DOHH2 (cell line): ENCODE data around the gene INSIG2.

ENCODE experiments used
- H3F3A ChIP-seq: fragments of 200-600 bp; sonication (generic), shearing (Covaris generic); 2 replicates; pipeline ENCODE4 v1.6.0; 2016; ENCODE audit warnings: antibody characterized with exemption, mild to moderate bottlenecking; ENCODE audit not compliant: control insufficient read depth, insufficient read depth
- H3K27ac ChIP-seq: fragments of 200-600 bp; sonication (generic); 2 replicates; pipeline ENCODE4 v1.5.1; 2014; ENCODE audit warnings: low read depth, mild to moderate bottlenecking, low read length, moderate library complexity
- H3K27me3 ChIP-seq: fragments of 200-600 bp; sonication (generic); 2 replicates; pipeline ENCODE4 v1.6.1; 2014; ENCODE audit warnings: mild to moderate bottlenecking, low read length, mixed read lengths; ENCODE audit not compliant: control insufficient read depth
- H3K36me3 ChIP-seq: fragments of 200-600 bp; sonication (generic); 2 replicates; pipeline ENCODE4 v1.6.1; 2014; ENCODE audit warnings: mild to moderate bottlenecking, low read length, moderate library complexity, mixed read lengths; ENCODE audit not compliant: control insufficient read depth
- H3K4me1 ChIP-seq: fragments of 200-600 bp; sonication (generic); 2 replicates; pipeline ENCODE4 v1.6.1; 2014; ENCODE audit warnings: mild to moderate bottlenecking, low read length, mixed read lengths; ENCODE audit not compliant: control insufficient read depth
- H3K4me2 ChIP-seq: fragments of 200-600 bp; sonication (generic); 2 replicates; pipeline ENCODE4 v1.6.0; 2014; ENCODE audit warnings: mild to moderate bottlenecking, low read length, moderate library complexity
- H3K4me3 ChIP-seq: fragments of 200-600 bp; sonication (generic); 2 replicates; pipeline ENCODE4 v1.5.1; 2014; ENCODE audit warnings: mild to moderate bottlenecking, low read length, mixed read lengths
- H3K79me2 ChIP-seq: fragments of 200-600 bp; sonication (generic); 2 replicates; pipeline ENCODE4 v1.6.1; 2014; ENCODE audit warnings: mild to moderate bottlenecking, low read length, mixed read lengths; ENCODE audit not compliant: control insufficient read depth
- H3K9me2 ChIP-seq: fragments of 200-600 bp; sonication (generic); replicated peaks from 2 replicates; pipeline ENCODE4 v1.6.1; 2014; ENCODE audit warnings: mild to moderate bottlenecking, low read length, mixed read lengths; ENCODE audit not compliant: control insufficient read depth
- H3K9me3 ChIP-seq: fragments of 200-600 bp; sonication (generic); 2 replicates; pipeline ENCODE4 v1.6.1; 2014; ENCODE audit warnings: antibody characterized with exemption, low read length, mixed read lengths; ENCODE audit not compliant: control insufficient read depth, insufficient read depth
- H4K20me1 ChIP-seq: fragments of 200-600 bp; sonication (generic); 2 replicates; pipeline ENCODE4 v1.6.0; 2014; ENCODE audit warnings: low read depth, mild to moderate bottlenecking, antibody characterized with exemption, low read length, moderate library complexity; ENCODE audit not compliant: control insufficient read depth, insufficient read depth
- CTCF ChIP-seq: fragments of 200-600 bp; sonication (generic); IDR thresholded peaks from one replicate; pipeline ENCODE4 v1.5.1; 2014; ENCODE audit warnings: antibody characterized with exemption, mild to moderate bottlenecking, low read depth, low read length; ENCODE audit not compliant: poor library complexity, severe bottlenecking
- EZH2phosphoT487 ChIP-seq: fragments of 200-600 bp; sonication (generic); IDR thresholded peaks from 2 replicates; pipeline ENCODE4 v1.6.1; 2017; ENCODE audit warnings: borderline replicate concordance, mild to moderate bottlenecking, antibody characterized with exemption, low read length, moderate library complexity, mixed read lengths

INSIG2 gene

GRCh38 chr2:118051826-118052358 lies 36.4 kb upstream of the INSIG2 start:
- H3K4me2 ChIP-seq, result no peak overlapping the region
- H3F3A ChIP-seq, result peaks cover 17% of the 10 kb centered on the region
- H3K36me3 ChIP-seq, result no peaks in the 10 kb centered on the region
- H4K20me1 ChIP-seq, result no peaks in the 10 kb centered on the region
- H3K9me3 ChIP-seq, result no peaks in the 10 kb centered on the region
- no peaks in the 10 kb centered on the region for H3K27me3 ChIP-seq
- no peak overlapping the region for H3K4me3 ChIP-seq
- H3K4me1 ChIP-seq, result peaks cover 73% of the 10 kb centered on the region
- no peaks in the 10 kb centered on the region for H3K9me2 ChIP-seq
- H3K27ac ChIP-seq, result no peak overlapping the region
- TF ChIP-seq EZH2phosphoT487 (no peak), CTCF (no peak)
- no peaks in the 10 kb centered on the region for H3K79me2 ChIP-seq

- no peak overlapping the region for H3K4me2 ChIP-seq
- H3K36me3 ChIP-seq, result no peaks in the 10 kb centered on the region
- H3K4me1 ChIP-seq, result peaks cover 73% of the 10 kb centered on the region
- no peaks in the 10 kb centered on the region for H3K9me2 ChIP-seq
- H3F3A ChIP-seq, result peaks cover 17% of the 10 kb centered on the region
- no peak for TF ChIP-seq EZH2phosphoT487
- no peaks in the 10 kb centered on the region for H3K9me3 ChIP-seq
- H3K27me3 ChIP-seq, result no peaks in the 10 kb centered on the region
- H3K4me3 ChIP-seq, result no peak overlapping the region
- no peaks in the 10 kb centered on the region for H3K79me2 ChIP-seq
- H4K20me1 ChIP-seq, result no peaks in the 10 kb centered on the region
- H3K27ac ChIP-seq, result no peak overlapping the region
Observed at GRCh38 chr2:118052474-118052873, 35.8 kb upstream of the INSIG2 start.

GRCh38 chr2:118053681-118054080 lies 34.6 kb upstream of the INSIG2 start:
- TF ChIP-seq CTCF (no peak), EZH2phosphoT487 (no peak)
- H3K4me1 ChIP-seq, result peaks cover 72% of the 10 kb centered on the region
- no peaks in the 10 kb centered on the region for H3K79me2 ChIP-seq
- H3K9me3 ChIP-seq, result no peaks in the 10 kb centered on the region
- H3K27me3 ChIP-seq, result no peaks in the 10 kb centered on the region
- no peak overlapping the region for H3K4me2 ChIP-seq
- H3K36me3 ChIP-seq, result no peaks in the 10 kb centered on the region
- no peak overlapping the region for H3K4me3 ChIP-seq
- no peaks in the 10 kb centered on the region for H4K20me1 ChIP-seq
- no peaks in the 10 kb centered on the region for H3K9me2 ChIP-seq
- no peak overlapping the region for H3K27ac ChIP-seq
- peaks cover 17% of the 10 kb centered on the region for H3F3A ChIP-seq

- no peak for TF ChIP-seq EZH2phosphoT487
- no peak for TF ChIP-seq CTCF
- Histone ChIP-seq H3K4me1 (peaks cover 70% of the 10 kb centered on the region), H3K4me2 (peak overlapping the region; percentile 83), H3F3A (peaks cover 17% of the 10 kb centered on the region), H3K4me3 (peak overlapping the region; percentile 67), H3K79me2 (no peaks in the 10 kb centered on the region), H4K20me1 (no peaks in the 10 kb centered on the region), H3K27me3 (no peaks in the 10 kb centered on the region), H3K27ac (peak overlapping the region; percentile 94), H3K9me3 (no peaks in the 10 kb centered on the region), H3K36me3 (no peaks in the 10 kb centered on the region), H3K9me2 (no peaks in the 10 kb centered on the region)
Observed at GRCh38 chr2:118054213-118055008, 33.9 kb upstream of the INSIG2 start.
